SU-DHL-6 (cell line): ENCODE results near the gene UGT1A6.

Source experiments
- CTCF ChIP-seq: fragments of 200-600 bp; sonication (generic); IDR thresholded peaks from one replicate; pipeline ENCODE4 v1.5.1; 2017; ENCODE audit warnings: antibody characterized with exemption, mild to moderate bottlenecking, low read length, moderate library complexity; ENCODE audit not compliant: insufficient read depth, poor library complexity, severe bottlenecking
- EZH2phosphoT487 ChIP-seq: fragments of 200-600 bp; sonication (generic), shearing (Covaris generic); conservative IDR thresholded peaks from 2 replicates; pipeline ENCODE4 v1.6.1; 2018; ENCODE audit warnings: mild to moderate bottlenecking, antibody characterized with exemption, low read length, moderate library complexity, mixed read lengths

- no peak for TF ChIP-seq CTCF
- no peak for TF ChIP-seq EZH2phosphoT487
Observed at GRCh38 chr2:233818639-233819621, 126.2 kb downstream of the UGT1A6 start.
